Ectodermal cell (in vitro differentiated cells): ENCODE results near the gene TEAD1.

ENCODE experiments used
- H3K27ac ChIP-seq: 2 replicates; pipeline ENCODE4 v1.7.0; 2013; ENCODE audit warnings: mild to moderate bottlenecking, low read depth, low read length; ENCODE audit not compliant: insufficient read depth, poor library complexity, severe bottlenecking
- H3K27me3 ChIP-seq: 2 replicates; pipeline ENCODE4 v1.7.0; 2013; ENCODE audit warnings: mild to moderate bottlenecking, low read length; ENCODE audit not compliant: insufficient read depth, control insufficient read depth, poor library complexity, severe bottlenecking
- H3K36me3 ChIP-seq: one replicate; pipeline ENCODE4 v1.7.0; 2013; ENCODE audit warnings: low read length; ENCODE audit not compliant: control insufficient read depth, insufficient read depth
- H3K4me1 ChIP-seq: one replicate; pipeline ENCODE4 v1.7.0; 2013; ENCODE audit warnings: low read length; ENCODE audit not compliant: control insufficient read depth, insufficient read depth
- H3K4me3 ChIP-seq: 2 replicates; pipeline ENCODE4 v1.7.0; 2013; ENCODE audit warnings: low read depth, low read length, control low read depth; ENCODE audit not compliant: insufficient read depth
- H3K9me3 ChIP-seq: 2 replicates; pipeline ENCODE4 v1.7.0; 2013; ENCODE audit warnings: mild to moderate bottlenecking, low read length, moderate library complexity; ENCODE audit not compliant: control insufficient read depth
- WGBS, 2 experiments: methylation state at CpG; one replicate each; pipeline ENCODE4 v1.1.7; 2013; ENCODE audit warnings: missing lambda C conversion rate in 2 of 2; 5-methylcytosine and 5-hydroxymethylcytosine counted together

Gene TEAD1

DNA sequence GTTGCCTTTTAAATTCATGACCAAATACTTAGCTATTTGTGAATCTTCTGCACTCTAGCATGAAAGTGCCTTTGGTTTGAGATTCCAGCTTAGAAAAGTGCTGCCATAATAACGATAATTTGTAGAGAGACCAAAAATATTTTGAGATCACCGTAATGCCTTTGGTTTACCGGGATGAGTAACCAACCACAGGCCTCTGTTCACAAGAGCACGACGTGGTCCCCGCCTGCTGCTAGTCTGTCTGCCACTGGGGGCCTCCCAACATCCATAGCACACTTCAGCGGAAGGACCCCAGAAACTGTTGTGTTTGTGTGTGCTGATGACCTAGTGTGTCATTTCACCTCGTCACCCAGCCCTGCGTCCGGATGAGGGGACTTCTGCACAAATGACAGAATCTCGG, 267.9 kb downstream of the TEAD1 start:
- Histone ChIP-seq H3K4me1 (no peaks in the 10 kb centered on the region), H3K4me3 (no peak overlapping the region), H3K27ac (no peak overlapping the region), H3K36me3 (peaks cover 13% of the 10 kb centered on the region), H3K9me3 (no peaks in the 10 kb centered on the region), H3K27me3 (no peaks in the 10 kb centered on the region)
- WGBS, 2 experiments: 93 to 94% methylated on average over 10 to 11 of the region's 11 CpGs

GRCh38 chr11:12943311-12943710, 269.1 kb downstream of the TEAD1 start:
- H3K36me3 ChIP-seq: peaks cover 13% of the 10 kb centered on the region
- WGBS, 2 experiments: 98 to 99% methylated on average over 5 of the region's 5 CpGs
- H3K27me3 ChIP-seq: no peaks in the 10 kb centered on the region

GRCh38 chr11:12944889-12945288, 270.7 kb downstream of the TEAD1 start:
- no peaks in the 10 kb centered on the region for H3K4me1 ChIP-seq
- no peaks in the 10 kb centered on the region for H3K27me3 ChIP-seq
- H3K36me3 ChIP-seq: peaks cover 3% of the 10 kb centered on the region
- WGBS, 2 experiments: 93 to 98% methylated on average over 3 of the region's 3 CpGs
- no peaks in the 10 kb centered on the region for H3K9me3 ChIP-seq
- no peak overlapping the region for H3K27ac ChIP-seq
- H3K4me3 ChIP-seq: no peak overlapping the region

More at GRCh38 chr11:12943311-12943710, 269.1 kb downstream of the TEAD1 start:
- Histone ChIP-seq H3K4me3 (no peak overlapping the region), H3K27ac (no peak overlapping the region), H3K4me1 (no peaks in the 10 kb centered on the region), H3K9me3 (no peaks in the 10 kb centered on the region)

GRCh38 chr11:12949453-12949852, 275.2 kb downstream of the TEAD1 start:
- WGBS, 2 experiments: no CpG with 5 or more reads among the region's 1 CpG
- Histone ChIP-seq H3K27me3 (no peaks in the 10 kb centered on the region), H3K4me3 (no peak overlapping the region), H3K4me1 (no peaks in the 10 kb centered on the region), H3K27ac (no peak overlapping the region), H3K36me3 (no peaks in the 10 kb centered on the region), H3K9me3 (no peaks in the 10 kb centered on the region)

DNA sequence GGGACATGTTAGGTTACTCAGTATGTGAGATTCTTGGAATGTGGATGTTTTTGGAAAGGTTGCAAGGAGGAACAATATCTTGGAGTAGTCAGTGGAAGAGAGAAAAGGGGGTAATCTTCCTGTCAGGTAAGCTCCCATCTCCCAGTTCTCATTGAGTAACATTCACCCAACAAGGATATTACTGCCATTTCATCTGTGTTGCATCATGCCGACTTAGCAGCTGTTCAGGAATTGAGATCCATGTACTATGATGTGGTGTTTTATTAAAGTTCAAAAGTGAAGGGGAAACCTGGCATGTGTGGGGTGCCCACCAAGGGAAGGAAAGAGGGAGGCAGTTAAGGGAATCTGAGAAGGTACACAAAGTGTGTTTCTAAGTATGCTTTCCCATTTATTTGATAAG, 276.4 kb downstream of the TEAD1 start:
- Histone ChIP-seq H3K36me3 (no peaks in the 10 kb centered on the region), H3K4me1 (no peaks in the 10 kb centered on the region), H3K9me3 (no peaks in the 10 kb centered on the region), H3K27me3 (no peaks in the 10 kb centered on the region), H3K4me3 (no peak overlapping the region), H3K27ac (no peak overlapping the region)
- 94 to 97% methylated on average over 1 of the region's 1 CpG for WGBS, 2 experiments

DNA sequence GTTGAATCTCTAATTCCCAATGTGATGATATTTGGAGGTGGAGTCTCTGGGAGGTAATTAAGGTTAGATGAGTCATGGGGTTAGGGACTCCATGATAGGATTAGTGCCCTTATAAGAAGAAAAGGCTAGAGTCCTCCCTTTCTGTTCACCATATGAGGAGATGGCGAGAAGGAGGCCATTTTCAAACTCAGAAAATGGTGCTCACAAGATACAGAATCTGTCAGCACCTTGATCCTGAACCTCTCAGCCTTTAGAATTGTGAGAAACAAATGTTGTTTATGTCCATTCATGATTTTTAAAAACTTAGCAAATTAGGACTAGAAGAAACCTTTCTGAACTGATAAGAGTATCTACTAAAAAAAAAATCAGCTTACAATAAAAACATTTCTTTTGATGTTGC, 277.2 kb downstream of the TEAD1 start:
- WGBS, 2 experiments: 89 to 95% methylated on average over 1 of the region's 1 CpG
- H3K9me3 ChIP-seq: no peaks in the 10 kb centered on the region

GRCh38 chr11:12952094-12952493, 277.9 kb downstream of the TEAD1 start:
- H3K4me1 ChIP-seq: no peaks in the 10 kb centered on the region
- H3K4me3 ChIP-seq: no peak overlapping the region
- no peaks in the 10 kb centered on the region for H3K9me3 ChIP-seq
- no peaks in the 10 kb centered on the region for H3K36me3 ChIP-seq
- no peaks in the 10 kb centered on the region for H3K27me3 ChIP-seq
- H3K27ac ChIP-seq: no peak overlapping the region

More for the DNA sequence above, 277.2 kb downstream of the TEAD1 start:
- H3K27me3 ChIP-seq: no peaks in the 10 kb centered on the region
- no peak overlapping the region for H3K4me3 ChIP-seq
- H3K4me1 ChIP-seq: no peaks in the 10 kb centered on the region
- no peaks in the 10 kb centered on the region for H3K36me3 ChIP-seq
- no peak overlapping the region for H3K27ac ChIP-seq

DNA sequence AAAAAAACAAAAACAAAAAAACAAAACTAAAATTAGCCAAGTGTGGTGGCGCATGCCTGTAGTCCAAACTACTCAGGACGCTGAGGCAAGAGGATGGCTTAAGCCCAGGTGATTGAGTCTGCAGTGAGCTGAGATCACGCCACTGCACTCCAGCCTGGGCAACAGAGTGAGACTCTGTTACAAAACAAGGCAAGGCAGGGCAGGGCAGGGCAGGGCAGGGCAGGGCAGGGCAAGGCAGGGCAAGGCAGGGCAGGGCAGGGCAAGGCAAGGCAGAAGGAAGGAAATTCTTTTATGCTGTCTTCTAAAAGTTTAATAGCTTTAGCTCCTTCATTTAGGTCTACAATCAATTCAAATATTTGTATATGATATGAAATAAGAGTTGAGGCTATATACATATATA, 284.8 kb downstream of the TEAD1 start:
- no peaks in the 10 kb centered on the region for H3K4me1 ChIP-seq
- H3K27me3 ChIP-seq: no peaks in the 10 kb centered on the region
- no peaks in the 10 kb centered on the region for H3K9me3 ChIP-seq
- 93 to 96% methylated on average over 3 of the region's 3 CpGs for WGBS, 2 experiments
- no peak overlapping the region for H3K4me3 ChIP-seq
- H3K36me3 ChIP-seq: no peaks in the 10 kb centered on the region
- H3K27ac ChIP-seq: no peak overlapping the region

DNA sequence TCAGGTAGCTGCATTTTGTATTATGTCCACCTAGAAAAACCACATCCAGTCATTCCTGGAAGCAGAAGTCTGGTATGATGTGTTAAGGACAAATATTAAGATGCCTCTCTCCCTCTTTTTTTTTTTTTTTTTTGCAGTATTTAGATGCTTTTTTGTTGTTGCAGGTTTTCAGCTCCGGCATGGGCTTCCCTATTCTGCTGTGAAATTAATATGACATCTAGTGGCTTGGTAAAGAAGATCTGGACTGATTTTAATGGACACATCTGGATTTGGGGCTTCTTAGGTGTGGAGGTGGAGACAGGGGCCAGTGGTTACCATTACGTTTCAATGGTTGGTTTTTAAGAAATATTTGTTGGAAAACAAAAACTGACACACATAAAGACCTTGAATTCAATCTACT, 287.4 kb downstream of the TEAD1 start:
- Histone ChIP-seq H3K27ac (no peak overlapping the region), H3K36me3 (no peaks in the 10 kb centered on the region), H3K9me3 (no peaks in the 10 kb centered on the region), H3K4me1 (peaks cover 8% of the 10 kb centered on the region), H3K4me3 (no peak overlapping the region), H3K27me3 (no peaks in the 10 kb centered on the region)
- 73 to 96% methylated on average over 1 to 2 of the region's 2 CpGs for WGBS, 2 experiments

DNA sequence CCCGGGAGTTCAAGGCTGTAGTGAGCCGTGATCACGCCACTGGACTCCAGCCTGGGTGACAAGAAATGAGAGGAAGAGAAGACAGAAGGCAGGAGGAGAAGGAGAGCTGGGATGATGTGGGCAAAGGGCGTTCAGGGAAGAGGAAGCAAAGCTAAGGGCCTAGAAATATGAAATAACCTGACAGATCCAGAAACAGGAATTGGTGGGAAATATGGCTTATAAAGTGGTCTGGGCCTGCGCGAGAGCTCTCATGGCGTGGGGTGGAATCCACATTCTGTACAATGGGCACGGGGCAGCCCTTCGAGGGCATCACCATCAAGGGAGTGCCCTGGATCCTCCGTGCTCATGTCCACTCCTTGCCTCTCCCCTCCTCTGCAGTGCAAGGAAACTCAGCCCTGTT, 288.1 kb downstream of the TEAD1 start:
- Histone ChIP-seq H3K36me3 (no peaks in the 10 kb centered on the region), H3K27me3 (no peaks in the 10 kb centered on the region), H3K4me1 (peaks cover 12% of the 10 kb centered on the region), H3K9me3 (no peaks in the 10 kb centered on the region), H3K4me3 (no peak overlapping the region), H3K27ac (no peak overlapping the region)
- 94 to 95% methylated on average over 10 of the region's 10 CpGs for WGBS, 2 experiments

DNA sequence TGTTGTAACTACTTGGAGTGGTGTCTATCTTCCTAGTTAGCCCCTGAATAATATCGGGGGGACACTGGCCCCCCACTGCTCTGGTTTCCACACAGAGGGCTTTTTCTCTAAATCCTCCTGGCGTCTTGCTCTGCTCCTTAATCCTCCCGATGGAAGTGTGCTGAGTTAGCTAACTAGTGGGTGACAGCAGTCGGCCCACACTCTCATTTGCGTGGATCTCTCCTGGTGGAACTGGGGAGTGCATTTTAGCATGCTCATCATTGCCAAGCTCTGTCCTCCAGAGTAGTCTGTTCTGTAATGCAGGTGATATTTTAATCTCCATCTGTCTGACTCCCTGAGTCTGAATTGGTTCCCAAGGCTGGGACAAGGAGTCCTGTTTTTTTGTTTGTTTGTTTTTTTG, 288.8 kb downstream of the TEAD1 start:
- Histone ChIP-seq H3K27ac (no peak overlapping the region), H3K27me3 (no peaks in the 10 kb centered on the region), H3K36me3 (no peaks in the 10 kb centered on the region), H3K4me3 (no peak overlapping the region), H3K9me3 (no peaks in the 10 kb centered on the region), H3K4me1 (peaks cover 12% of the 10 kb centered on the region)
- 85 to 94% methylated on average over 5 of the region's 5 CpGs for WGBS, 2 experiments
